HG02571 (cell line): ENCODE measurements around the gene SIGLEC10.

Experiments used
- ATAC-seq: cut with Tn5 transposase; IDR thresholded peaks from one replicate; pipeline ENCODE4 v1.9.1; 2021; ENCODE audit warnings: mild to moderate bottlenecking, moderate library complexity; ENCODE audit not compliant: unreplicated experiment

Gene SIGLEC10

DNA sequence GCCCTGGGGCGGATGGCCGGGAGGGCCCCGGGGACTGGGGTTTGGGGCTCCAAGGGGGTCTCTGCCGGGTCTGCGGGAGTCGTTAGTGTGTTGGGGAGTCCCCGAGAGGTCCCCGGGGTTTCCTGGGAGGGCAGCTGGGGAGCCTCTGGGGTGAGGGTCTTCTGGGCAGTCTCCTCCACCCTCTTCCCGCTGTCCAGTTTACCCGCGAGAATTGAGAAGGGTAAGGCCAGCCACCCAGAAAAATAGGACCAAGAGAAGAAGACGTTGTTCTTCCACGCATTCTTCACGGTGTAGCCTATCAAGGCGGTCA is 50.2 kb downstream of the SIGLEC10 start:
- ATAC-seq: peak; percentile 12

DNA sequence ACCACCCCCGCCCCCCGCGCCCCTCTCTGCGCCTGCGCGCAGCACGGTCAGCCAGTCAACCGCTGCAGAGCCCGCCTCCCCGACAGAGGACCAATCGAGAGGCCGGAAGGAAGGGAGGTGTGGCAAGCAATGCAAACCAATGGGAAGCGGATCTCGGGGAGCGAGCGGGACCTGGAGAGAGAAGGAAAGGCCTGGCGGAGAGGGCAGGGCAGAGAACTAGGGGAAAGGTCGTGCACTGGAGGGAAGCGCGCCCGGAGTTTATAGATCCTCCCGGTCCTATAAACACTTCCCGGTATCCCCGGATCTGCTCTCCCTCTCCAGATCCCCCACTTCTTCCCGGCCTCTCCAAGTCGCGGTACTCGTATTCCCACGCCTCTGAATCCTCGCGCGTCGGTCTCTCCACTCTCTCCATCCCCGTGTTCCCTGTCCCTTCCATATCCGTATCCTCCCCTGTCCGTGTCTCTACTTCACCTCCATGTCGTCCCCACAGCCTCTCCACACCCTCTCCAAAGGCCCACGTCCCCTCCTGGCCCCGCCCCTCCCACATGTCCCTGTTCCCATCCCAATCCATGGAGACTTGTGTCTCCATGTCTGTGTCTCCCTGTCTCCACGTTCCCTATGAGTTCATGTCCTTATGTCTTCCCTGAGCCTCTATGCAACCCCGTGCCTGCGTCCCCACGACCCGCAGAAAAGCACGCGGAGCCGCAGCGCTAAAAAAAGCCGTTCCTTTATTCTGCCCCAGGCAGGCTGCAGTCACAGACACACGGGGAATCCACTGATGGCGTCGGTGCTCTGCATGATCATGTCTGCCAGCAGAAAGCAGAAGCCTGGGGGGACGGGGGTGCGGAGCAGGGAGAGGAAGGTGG is 50.8 kb downstream of the SIGLEC10 start:
- peak; percentile 50 for ATAC-seq

DNA sequence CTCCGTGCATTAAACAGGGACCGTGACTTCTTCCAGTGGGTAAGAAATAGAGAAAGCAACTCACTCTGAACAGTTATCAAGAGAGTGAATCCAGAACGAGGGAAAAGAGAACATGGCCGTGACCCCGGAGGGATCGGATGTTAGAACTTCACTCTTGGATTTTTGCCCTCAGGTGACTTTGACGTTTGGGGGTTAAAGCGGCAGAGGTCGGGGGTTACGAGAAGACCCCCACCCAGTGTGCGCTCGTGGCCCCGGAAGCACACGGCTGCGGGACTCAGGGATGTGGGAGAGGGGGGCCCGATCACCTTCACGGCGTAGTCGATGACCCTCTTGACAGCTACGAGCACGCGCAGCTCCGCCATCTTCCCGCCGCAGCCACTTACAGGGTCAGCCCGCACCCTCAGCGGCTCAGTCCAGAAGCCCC is 51.5 kb downstream of the SIGLEC10 start, which contains the start of gene ETFB:
TSS of gene ETFB (minus strand) at position 424 of the 424 bp plus-strand sequence. CDS start at position 362, 62 bp downstream.
- no peak for ATAC-seq

DNA sequence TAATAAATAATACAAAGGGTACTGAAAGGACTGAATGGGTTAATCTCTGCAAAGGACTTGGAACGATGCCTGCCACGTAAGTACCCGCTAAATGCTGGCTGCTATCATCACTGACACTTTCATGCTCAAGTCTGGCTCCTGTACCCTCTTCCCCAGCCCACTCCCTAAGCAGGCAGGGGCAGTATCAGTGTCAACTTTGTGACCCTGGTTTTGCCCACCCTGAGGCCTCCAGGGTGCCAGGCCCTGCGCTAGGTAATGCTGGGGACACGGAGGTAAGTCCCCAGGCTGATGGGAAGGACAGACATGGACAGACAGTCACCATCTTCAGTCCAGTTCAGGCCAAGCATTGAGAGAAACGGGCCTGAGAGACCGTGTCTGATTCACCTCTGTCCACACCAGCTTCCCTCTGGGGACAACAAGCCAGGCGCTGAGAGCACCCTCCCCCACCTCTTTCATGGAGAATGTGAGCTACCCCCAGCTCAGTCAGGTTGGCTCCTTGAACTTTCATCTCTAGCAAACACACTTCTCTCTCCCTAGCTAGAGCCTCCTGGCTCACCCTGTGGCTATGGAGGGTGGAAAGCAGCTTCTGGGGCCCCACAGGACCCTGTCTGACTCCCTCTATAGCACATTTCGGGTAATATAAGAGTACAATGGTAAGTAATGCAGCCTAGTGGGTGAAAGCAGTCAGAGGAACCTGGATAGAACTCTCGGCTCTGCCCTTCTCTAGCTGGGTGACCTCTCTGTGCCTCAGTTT is 52.1 kb downstream of the SIGLEC10 start:
- ATAC-seq: no peak

DNA sequence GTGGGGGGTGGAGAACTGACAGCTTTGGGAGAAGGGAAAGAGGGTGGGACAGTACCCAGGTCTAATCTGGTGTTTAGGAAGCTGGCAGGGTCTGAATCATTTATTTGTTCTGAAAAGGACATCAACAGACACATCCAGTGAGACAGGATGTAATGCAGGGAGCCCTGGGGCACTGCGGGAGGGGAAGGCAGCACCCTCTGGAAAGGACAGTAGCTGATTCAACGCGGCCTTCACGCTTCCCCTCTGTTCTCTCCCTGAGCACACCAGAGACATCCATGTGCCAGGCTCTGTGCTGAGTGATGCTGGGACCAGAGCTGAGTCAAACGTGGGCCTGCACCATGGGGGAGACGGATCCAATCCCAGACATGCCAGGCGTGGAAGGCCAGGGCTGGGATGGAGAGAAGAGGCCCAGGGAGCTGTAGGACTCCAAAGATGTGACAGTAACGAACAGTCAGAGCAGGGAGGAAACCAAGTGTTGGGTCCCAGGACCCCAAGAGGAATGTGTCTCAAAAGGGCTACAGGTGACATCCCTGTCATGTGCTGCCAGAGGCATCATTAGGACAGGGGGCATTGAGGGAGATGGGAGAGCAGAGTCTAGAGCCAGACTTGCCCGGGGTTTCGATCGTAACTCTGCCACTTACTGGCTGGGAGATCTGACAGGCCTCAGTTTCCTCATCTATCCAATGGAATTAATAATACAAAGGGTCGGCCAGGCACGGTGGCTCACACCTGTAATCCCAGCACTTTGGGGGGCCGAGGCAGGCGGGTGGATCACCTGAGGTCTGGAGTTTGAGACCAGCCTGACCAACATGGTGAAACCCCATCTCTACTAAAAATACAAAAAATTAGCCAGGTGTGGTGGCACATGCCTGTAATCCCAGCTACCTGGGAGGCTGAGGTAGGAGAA is 53.0 kb downstream of the SIGLEC10 start:
- ATAC-seq: no peak

DNA sequence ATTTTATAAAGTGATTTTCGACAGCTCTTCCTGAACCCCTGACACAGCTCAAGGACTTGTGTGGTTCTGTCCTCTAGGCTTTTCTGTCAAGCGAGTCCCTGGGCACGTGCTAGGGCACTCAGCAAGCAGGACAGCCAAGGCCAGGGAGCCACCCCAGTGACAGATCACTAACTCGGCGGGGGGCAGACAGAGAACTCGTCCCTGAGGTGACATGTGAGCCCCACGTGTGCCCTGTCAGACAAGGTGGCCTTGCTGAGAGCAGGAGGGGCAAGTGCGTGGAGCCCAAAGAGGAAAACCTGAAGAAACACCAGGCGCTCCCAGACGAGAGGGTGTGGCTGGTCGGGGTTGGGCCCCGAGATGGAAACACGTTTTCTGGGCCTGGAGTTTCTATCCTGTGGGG is 56.2 kb downstream of the SIGLEC10 start:
- no peak for ATAC-seq
